Measurements from ENCODE around the gene WDFY4.

Gene WDFY4, protein sequence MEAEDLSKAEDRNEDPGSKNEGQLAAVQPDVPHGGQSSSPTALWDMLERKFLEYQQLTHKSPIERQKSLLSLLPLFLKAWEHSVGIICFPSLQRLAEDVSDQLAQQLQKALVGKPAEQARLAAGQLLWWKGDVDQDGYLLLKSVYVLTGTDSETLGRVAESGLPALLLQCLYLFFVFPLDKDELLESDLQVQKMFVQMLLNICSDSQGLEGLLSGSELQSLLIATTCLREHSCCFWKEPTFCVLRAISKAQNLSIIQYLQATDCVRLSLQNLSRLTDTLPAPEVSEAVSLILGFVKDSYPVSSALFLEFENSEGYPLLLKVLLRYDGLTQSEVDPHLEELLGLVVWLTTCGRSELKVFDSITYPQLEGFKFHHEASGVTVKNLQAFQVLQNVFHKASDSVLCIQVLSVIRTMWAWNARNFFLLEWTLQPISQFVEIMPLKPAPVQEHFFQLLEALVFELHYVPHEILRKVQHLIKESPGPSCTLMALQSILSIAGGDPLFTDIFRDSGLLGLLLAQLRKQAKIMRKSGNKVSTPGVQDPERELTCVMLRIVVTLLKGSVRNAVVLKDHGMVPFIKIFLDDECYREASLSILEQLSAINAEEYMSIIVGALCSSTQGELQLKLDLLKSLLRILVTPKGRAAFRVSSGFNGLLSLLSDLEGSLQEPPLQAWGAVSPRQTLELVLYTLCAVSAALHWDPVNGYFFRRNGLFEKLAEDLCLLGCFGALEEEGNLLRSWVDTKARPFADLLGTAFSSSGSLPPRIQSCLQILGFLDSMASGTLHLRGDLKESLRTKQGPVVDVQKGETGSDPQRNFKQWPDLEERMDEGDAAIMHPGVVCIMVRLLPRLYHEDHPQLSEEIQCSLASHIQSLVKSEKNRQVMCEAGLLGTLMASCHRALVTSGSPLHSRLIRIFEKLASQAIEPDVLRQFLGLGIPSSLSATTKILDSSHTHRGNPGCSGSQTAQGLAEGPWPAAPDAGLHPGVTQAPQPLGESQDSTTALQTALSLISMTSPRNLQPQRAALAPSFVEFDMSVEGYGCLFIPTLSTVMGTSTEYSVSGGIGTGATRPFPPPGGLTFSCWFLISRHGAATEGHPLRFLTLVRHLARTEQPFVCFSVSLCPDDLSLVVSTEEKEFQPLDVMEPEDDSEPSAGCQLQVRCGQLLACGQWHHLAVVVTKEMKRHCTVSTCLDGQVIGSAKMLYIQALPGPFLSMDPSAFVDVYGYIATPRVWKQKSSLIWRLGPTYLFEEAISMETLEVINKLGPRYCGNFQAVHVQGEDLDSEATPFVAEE (N-terminal part only)

GRCh38 chr10:48684792-48685623 is at the start of gene WDFY4:
Gene WDFY4 (plus strand): TSS chr10:48684873. CDS start chr10:48709733, 24,860 bp downstream.
- TF ChIP-seq, protein P1, sequence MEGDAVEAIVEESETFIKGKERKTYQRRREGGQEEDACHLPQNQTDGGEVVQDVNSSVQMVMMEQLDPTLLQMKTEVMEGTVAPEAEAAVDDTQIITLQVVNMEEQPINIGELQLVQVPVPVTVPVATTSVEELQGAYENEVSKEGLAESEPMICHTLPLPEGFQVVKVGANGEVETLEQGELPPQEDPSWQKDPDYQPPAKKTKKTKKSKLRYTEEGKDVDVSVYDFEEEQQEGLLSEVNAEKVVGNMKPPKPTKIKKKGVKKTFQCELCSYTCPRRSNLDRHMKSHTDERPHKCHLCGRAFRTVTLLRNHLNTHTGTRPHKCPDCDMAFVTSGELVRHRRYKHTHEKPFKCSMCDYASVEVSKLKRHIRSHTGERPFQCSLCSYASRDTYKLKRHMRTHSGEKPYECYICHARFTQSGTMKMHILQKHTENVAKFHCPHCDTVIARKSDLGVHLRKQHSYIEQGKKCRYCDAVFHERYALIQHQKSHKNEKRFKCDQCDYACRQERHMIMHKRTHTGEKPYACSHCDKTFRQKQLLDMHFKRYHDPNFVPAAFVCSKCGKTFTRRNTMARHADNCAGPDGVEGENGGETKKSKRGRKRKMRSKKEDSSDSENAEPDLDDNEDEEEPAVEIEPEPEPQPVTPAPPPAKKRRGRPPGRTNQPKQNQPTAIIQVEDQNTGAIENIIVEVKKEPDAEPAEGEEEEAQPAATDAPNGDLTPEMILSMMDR (conservative IDR thresholded peaks at IDR 0.05; ENCODE audit: low read depth, low read length) = no peak
- DNase-seq (ENCODE audit: low read depth) = no peak
- no peak within 1 kb of the TSS for H3K4me3 ChIP-seq (ENCODE audit: low read length)

DNA sequence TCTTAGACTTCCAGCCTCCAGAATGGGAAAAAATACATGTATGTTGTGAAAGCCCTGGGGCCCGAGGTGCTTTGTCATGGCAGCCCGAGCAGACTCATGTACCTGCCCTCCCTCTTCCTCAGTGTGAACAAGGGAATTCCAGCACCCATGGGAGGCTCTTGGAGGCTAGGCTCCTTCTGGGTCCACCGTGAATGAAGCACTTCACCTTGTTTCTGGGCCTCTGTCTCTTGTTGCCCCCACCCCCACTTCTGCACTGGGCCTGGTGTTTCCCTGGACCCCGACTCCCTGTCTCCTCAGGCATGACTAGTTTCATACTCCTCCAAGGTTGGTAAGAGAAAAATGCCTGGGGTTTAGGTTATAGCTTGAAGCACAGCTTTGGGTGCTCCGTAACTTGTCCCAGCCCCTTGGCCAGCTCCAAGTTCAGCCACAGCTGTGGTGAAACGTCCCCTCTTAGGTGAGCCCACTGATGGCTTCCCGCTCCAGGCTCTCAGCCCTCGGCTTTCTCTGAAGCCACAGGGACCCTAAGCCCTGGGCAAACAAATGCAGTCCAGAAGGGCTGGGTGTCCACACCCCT is 49.6 kb upstream of the WDFY4 start:
- TF ChIP-seq, protein P1 (conservative IDR thresholded peaks at IDR 0.05; ENCODE audit: low read depth, low read length) = no peak
- no peak for DNase-seq (ENCODE audit: low read depth)
- H3K4me3 ChIP-seq (ENCODE audit: low read length) = no peak overlapping the region

- TF ChIP-seq, protein P1 (conservative IDR thresholded peaks at IDR 0.05; ENCODE audit: low read depth, low read length) = no peak
- no peak overlapping the region for H3K4me3 ChIP-seq (ENCODE audit: low read length)
- no peak for DNase-seq (ENCODE audit: low read depth)
These were observed 48.4 kb upstream of the WDFY4 start for GRCh38 chr10:48636231-48636630.

GRCh38 chr10:48636901-48637300 is 47.8 kb upstream of the WDFY4 start:
- TF ChIP-seq, protein P1 (conservative IDR thresholded peaks at IDR 0.05; ENCODE audit: low read depth, low read length) = no peak
- no peak overlapping the region for H3K4me3 ChIP-seq (ENCODE audit: low read length)
- no peak for DNase-seq (ENCODE audit: low read depth)

DNA sequence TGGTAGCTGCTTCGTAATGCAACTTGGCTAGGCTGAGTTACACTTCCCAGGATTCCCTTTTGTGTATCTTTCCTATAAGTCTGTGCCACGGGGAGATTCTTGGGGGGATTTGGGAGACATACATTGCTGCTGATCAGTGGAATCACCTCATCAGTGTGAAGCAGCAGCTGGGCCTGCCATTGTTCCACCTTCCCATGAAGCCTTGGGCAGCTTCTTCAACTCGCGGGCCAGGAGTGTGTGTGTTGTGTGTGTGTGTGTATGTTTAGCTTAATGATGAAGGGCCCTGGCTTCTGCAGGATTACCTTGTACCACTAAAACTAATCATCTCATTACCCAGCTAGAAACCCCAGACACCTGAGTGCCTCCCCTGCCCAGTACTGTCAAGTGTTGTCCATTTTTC is 46.5 kb upstream of the WDFY4 start:
- H3K4me3 ChIP-seq (ENCODE audit: low read length) = no peak overlapping the region
- DNase-seq (ENCODE audit: low read depth) = no peak

More for the DNA sequence above, 46.5 kb upstream of the WDFY4 start:
- TF ChIP-seq, protein P1 (conservative IDR thresholded peaks at IDR 0.05; ENCODE audit: low read depth, low read length) = no peak

All from retinal pigment epithelial cell (primary cell).